Activated CD4-positive, alpha-beta T cell treated with anti-CD3 and anti-CD28 coated beads for 36 hours (primary cell): Measurements from ENCODE around the gene EML3. TPM values are rescaled to one million over a fixed set of nuclear protein-coding genes. Genes with fewer than 3 reads are reported as not detected.
A peak's percentile ranks its signal among the peaks of the same experiment; 100 is the strongest.
"Not testable (repeated sequence)": the region's sequence is repeated elsewhere in the genome, so short reads cannot be mapped to it uniquely, and the experiment has no call there.

Experiments
- ATAC-seq: fragments of 200-7000 bp; cut with Tn5 transposase; one replicate; pipeline ENCODE4 v1.10.0; 2021; ENCODE audit warnings: mild to moderate bottlenecking, moderate library complexity
- CTCF ChIA-PET: fragments of 350-600 bp; sonication (Branson Sonifier 250); formaldehyde crosslinking; loops from one replicate; lab custom pipeline; 2021; ENCODE audit warnings: antibody characterized with exemption; lab: Charles Lee
- POLR2A ChIA-PET: fragments of 350-600 bp; sonication (Branson Sonifier 250); formaldehyde crosslinking; loops from one replicate; lab custom pipeline; 2021; ENCODE audit warnings: antibody characterized with exemption, inconsistent platforms; lab: Charles Lee
- DNase-seq: peaks from one replicate; pipeline ENCODE4 v3.0.0-alpha.2; 2020
- H3K27ac Mint-ChIP-seq: one replicate; pipeline ENCODE4 v1.8.0; 2021; ENCODE audit warnings: mixed read lengths
- H3K27me3 Mint-ChIP-seq: one replicate; pipeline ENCODE4 v1.8.0; 2021; ENCODE audit warnings: mixed read lengths
- H3K36me3 Mint-ChIP-seq: one replicate; pipeline ENCODE4 v1.8.0; 2021; ENCODE audit warnings: low read depth, mixed read lengths
- H3K4me1 Mint-ChIP-seq: one replicate; pipeline ENCODE4 v1.8.0; 2021; ENCODE audit warnings: mixed read lengths
- H3K4me3 Mint-ChIP-seq: one replicate; pipeline ENCODE4 v1.8.0; 2021; ENCODE audit warnings: mild to moderate bottlenecking, moderate library complexity, mixed read lengths
- H3K9me3 Mint-ChIP-seq: one replicate; pipeline ENCODE4 v1.8.0; 2021; ENCODE audit warnings: low read depth, mixed read lengths
- intact Hi-C, 2 experiments: fragments of 100-400 bp; cut with DNase I in 1 of 2; cut with micrococcal nuclease in 1 of 2; formaldehyde crosslinking; loops; one replicate each; pipeline versions ENCODE4 v1.14.2 to v1.15.1; 2022 to 2024; cut with DNase I, micrococcal nuclease
- total RNA-seq, 2 experiments: library from RNA; stranded (reverse); gene quantifications; one replicate each; pipeline ENCODE4 v1.2.3, GENCODE V29; 2021

Gene EML3
- total RNA-seq, 2 experiments from 2014 or later, result 101 to 112 TPM

- ChIA-PET POLR2A (interaction anchor here (0.6 to 3.2 kb wide), 14 partner anchors 10 to 235 kb away, joined by 3 to 16 read pairs (median 4); partner anchors contain the start of genes BSCL2, C11orf98, CSKMT and GANAB), CTCF (interaction anchor here (0.9 to 2.9 kb wide), 8 partner anchors 9 to 165 kb away, joined by 3 to 14 read pairs (median 6); partner anchors contain the start of genes C11orf98, CSKMT, EML3 and MTA2)
- Mint-ChIP-seq H3K36me3 (peaks cover 34% of the 10 kb centered on the region), H3K4me1 (peaks cover 29% of the 10 kb centered on the region), H3K9me3 (no peaks in the 10 kb centered on the region), H3K27me3 (no peaks in the 10 kb centered on the region), H3K4me3 (peak overlapping the region; percentile 92), H3K27ac (peak overlapping the region; percentile 93)
- intact Hi-C loops, result no loop called here
- no peak for ATAC-seq
- DNase-seq, result no peak
Measured at GRCh38 chr11:62621027-62621566, 8.5 kb upstream of the EML3 start.

- POLR2A ChIA-PET, ATAC-seq, H3K27ac Mint-ChIP-seq, H3K9me3 Mint-ChIP-seq, H3K27me3 Mint-ChIP-seq, DNase-seq, intact Hi-C loops, H3K4me3 Mint-ChIP-seq: not testable (repeated sequence)
- H3K4me1 Mint-ChIP-seq, result peaks cover 41% of the 10 kb centered on the region
- CTCF ChIA-PET, result interaction anchor here (0.6 to 1.8 kb wide), 2 partner anchors 10 to 170 kb away, joined by 3 to 6 read pairs; no protein-coding TSS in a partner anchor
- peaks cover 36% of the 10 kb centered on the region for H3K36me3 Mint-ChIP-seq
Measured at GRCh38 chr11:62616957-62617356, 4.4 kb upstream of the EML3 start.

GRCh38 chr11:62615521-62615920, 2.9 kb upstream of the EML3 start:
- no peaks in the 10 kb centered on the region for H3K9me3 Mint-ChIP-seq
- ChIA-PET POLR2A (no interaction called here), CTCF (no interaction called here)
- no peak overlapping the region for H3K4me3 Mint-ChIP-seq
- H3K27me3 Mint-ChIP-seq, result no peaks in the 10 kb centered on the region
- peaks cover 29% of the 10 kb centered on the region for H3K36me3 Mint-ChIP-seq
- intact Hi-C loops, result no loop called here
- H3K27ac Mint-ChIP-seq, result no peak overlapping the region
- no peak for ATAC-seq
- DNase-seq, result no peak
- H3K4me1 Mint-ChIP-seq, result peaks cover 37% of the 10 kb centered on the region

DNA sequence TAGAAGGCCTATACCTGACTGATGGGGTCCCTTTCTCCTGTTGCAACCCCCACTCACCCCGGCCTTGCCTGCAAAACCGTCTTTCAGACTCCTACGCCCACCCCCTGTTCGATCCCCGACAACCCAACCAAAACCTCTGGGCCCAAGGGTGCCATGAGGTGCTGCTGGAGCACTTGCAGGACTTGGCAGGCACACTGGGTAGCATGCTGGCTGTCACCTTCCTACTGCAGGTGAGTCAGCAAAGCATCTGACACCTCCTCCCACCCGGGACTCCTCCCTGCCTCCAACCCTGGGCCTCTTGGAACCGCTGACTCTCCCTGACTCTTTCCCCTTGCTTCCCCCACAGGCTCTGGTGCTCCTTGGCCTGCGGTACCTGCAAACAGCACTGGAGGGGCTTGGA, 1.7 kb upstream of the EML3 start:
- POLR2A ChIA-PET, result no interaction called here

GRCh38 chr11:62613291-62613778, 760 bp upstream of the EML3 start:
- DNase-seq (no peak), ATAC-seq (no peak)
- Mint-ChIP-seq H3K27ac (peak overlapping the region; percentile 87), H3K4me3 (peak overlapping the region; percentile 35), H3K36me3 (peaks cover 37% of the 10 kb centered on the region), H3K4me1 (peaks cover 35% of the 10 kb centered on the region), H3K27me3 (no peaks in the 10 kb centered on the region), H3K9me3 (no peaks in the 10 kb centered on the region)
- CTCF ChIA-PET, result interaction anchor here (0.7 to 2.4 kb wide), 5 partner anchors 8 to 43 kb away, joined by 4 to 14 read pairs (median 10); partner anchors contain the start of genes B3GAT3 and MTA2
- intact Hi-C loops, result loop anchor here (2.0 to 5.0 kb wide), 5 partner anchors 33 to 244 kb away; partner anchors contain the start of genes BSCL2 (in 1 of the 2), C11orf98 (in 1 of the 2), CSKMT (in 1 of the 2) and GANAB (in 1 of the 2)
- POLR2A ChIA-PET, result interaction anchor here (0.6 to 2.7 kb wide), 3 partner anchors 12 to 198 kb away, joined by 3 to 21 read pairs (median 5); partner anchors contain the start of genes MTA2 and TUT1

More for the DNA sequence above, 1.7 kb upstream of the EML3 start:
- DNase-seq, result peak; percentile 80
- CTCF ChIA-PET, result interaction anchor here (0.5 to 1.8 kb wide), 2 partner anchors 13 to 118 kb away, joined by 3 to 10 read pairs; partner anchors contain the start of gene MTA2
- intact Hi-C loops, result loop anchor here (5.0 kb wide), 2 partner anchors 57 to 243 kb away; no protein-coding TSS in a partner anchor
- Mint-ChIP-seq H3K36me3 (peaks cover 33% of the 10 kb centered on the region), H3K4me1 (peaks cover 34% of the 10 kb centered on the region), H3K9me3 (no peaks in the 10 kb centered on the region), H3K27me3 (no peaks in the 10 kb centered on the region), H3K27ac (peak overlapping the region; percentile 87), H3K4me3 (peak overlapping the region; percentile 35)
- peak; percentile 55 for ATAC-seq

- H3K27me3 Mint-ChIP-seq, result no peaks in the 10 kb centered on the region
- H3K36me3 Mint-ChIP-seq, result peaks cover 44% of the 10 kb centered on the region
- H3K9me3 Mint-ChIP-seq, result no peaks in the 10 kb centered on the region
- peak; percentile 72 for DNase-seq
- peak; percentile 25 for ATAC-seq
- POLR2A ChIA-PET, result interaction anchor here (0.6 to 2.9 kb wide), 8 partner anchors 10 to 267 kb away, joined by 3 to 21 read pairs (median 5); partner anchors contain the start of genes B3GAT3, C11orf98, CSKMT and MTA2
- CTCF ChIA-PET, result interaction anchor here (0.7 to 2.9 kb wide), 17 partner anchors 10 to 106 kb away, joined by 3 to 19 read pairs (median 4); partner anchors contain the start of genes B3GAT3, C11orf98, EEF1G and MTA2
- H3K27ac Mint-ChIP-seq, result peak overlapping the region; percentile 90
- H3K4me1 Mint-ChIP-seq, result peaks cover 38% of the 10 kb centered on the region
- H3K4me3 Mint-ChIP-seq, result peak overlapping the region; percentile 91
- intact Hi-C loops, result loop anchor here (1.0 to 5.0 kb wide), 13 partner anchors 10 to 245 kb away; partner anchors contain the start of genes C11orf98 (in 2 of the 2), CSKMT (in 2 of the 2), GANAB (in 2 of the 2) and BSCL2 (in 1 of the 2)
Measured at GRCh38 chr11:62611705-62612365, 740 bp downstream of the EML3 start.

DNA sequence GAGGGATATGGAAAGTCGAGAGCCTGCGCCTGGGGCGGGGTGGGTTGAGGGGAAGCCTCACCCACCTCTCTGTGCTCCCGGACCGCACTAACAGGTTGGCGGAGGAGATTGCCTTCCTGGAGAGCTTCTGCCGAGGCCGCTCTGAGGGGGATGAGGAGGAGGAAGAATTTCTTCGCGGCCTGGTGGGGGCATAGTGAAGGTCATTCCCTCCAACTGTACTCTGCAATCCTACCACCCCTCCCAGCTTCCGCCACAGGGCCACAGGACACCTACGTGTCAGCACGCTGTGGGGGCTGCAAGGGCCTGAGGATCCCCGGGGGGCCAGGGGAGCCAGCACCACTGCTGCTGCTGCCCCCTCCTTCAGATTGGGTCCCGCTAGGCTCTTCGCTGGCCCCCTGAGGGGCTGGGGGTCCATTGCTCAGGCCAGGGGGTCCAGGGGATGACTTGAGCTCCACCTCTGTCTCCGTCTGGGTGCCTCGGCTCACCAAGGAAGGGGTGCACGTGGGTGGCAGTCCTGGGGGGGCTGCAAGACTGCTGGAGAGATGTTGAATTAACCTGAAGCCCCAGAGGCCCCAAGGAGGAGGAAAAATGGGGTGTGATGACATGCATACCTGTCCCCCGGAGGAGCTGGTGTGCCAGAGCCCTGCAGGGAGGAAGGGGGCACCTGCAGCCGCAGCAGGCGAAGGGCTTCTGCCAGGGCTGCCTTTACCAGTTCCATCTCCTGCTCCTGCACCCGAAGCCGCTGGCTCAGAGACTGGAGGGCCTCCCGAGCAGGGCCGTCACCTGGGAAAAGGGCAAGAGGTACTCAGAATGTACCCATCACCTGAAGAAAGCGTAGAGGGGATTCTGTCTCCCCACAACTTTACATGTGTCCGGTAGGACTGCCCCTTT, 1.5 kb downstream of the EML3 start:
- Mint-ChIP-seq H3K27ac (peak overlapping the region; percentile 90), H3K4me1 (peaks cover 40% of the 10 kb centered on the region), H3K36me3 (peaks cover 43% of the 10 kb centered on the region), H3K27me3 (no peaks in the 10 kb centered on the region), H3K9me3 (no peaks in the 10 kb centered on the region), H3K4me3 (peak overlapping the region; percentile 91)
- DNase-seq (peak; percentile 16), ATAC-seq (no peak)
- intact Hi-C loops, result loop anchor here (5.0 kb wide), 2 partner anchors 54 to 246 kb away; no protein-coding TSS in a partner anchor
- POLR2A ChIA-PET, result interaction anchor here (0.6 to 2.9 kb wide), 8 partner anchors 9 to 267 kb away, joined by 3 to 21 read pairs (median 5); partner anchors contain the start of genes B3GAT3, C11orf98, CSKMT and MTA2
- CTCF ChIA-PET, result interaction anchor here (0.7 to 2.9 kb wide), 16 partner anchors 10 to 105 kb away, joined by 3 to 19 read pairs (median 4); partner anchors contain the start of genes B3GAT3, C11orf98, EEF1G and MTA2

DNA sequence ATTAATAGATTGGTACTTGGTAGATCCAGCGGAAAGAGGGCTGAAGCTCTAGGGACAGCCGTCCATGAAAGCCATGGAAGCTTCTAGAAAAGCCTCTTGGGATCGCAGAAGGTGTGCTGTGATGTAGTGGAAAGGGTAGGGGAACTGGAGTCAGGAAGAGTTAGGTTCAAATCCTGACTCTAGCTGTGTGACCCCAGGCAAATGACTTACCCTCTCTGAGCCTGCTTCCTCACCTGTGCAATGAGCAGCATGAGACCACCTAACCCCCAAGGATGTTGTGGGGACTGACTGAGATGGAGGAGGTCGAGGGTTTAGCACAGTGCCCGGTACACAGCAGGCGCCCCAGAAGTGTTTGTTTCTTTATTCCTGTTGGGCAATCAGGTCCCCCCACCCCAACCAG, 2.2 kb downstream of the EML3 start:
- H3K4me3 Mint-ChIP-seq, result peak overlapping the region; percentile 91
- H3K27ac Mint-ChIP-seq, result peak overlapping the region; percentile 81
- ChIA-PET CTCF (interaction anchor here (0.6 to 2.9 kb wide), 4 partner anchors 17 to 67 kb away, joined by 3 to 19 read pairs (median 6); partner anchors contain the start of gene TUT1), POLR2A (interaction anchor here (0.9 to 2.9 kb wide), 2 partner anchors 9 to 19 kb away, joined by 5 to 11 read pairs; partner anchors contain the start of genes MTA2 and TUT1)
- no peaks in the 10 kb centered on the region for H3K9me3 Mint-ChIP-seq
- ATAC-seq (no peak), DNase-seq (no peak)
- H3K4me1 Mint-ChIP-seq, result peaks cover 40% of the 10 kb centered on the region
- intact Hi-C loops, result loop anchor here (5.0 kb wide), 2 partner anchors 53 to 247 kb away; no protein-coding TSS in a partner anchor
- H3K27me3 Mint-ChIP-seq, result no peaks in the 10 kb centered on the region
- H3K36me3 Mint-ChIP-seq, result peaks cover 42% of the 10 kb centered on the region

DNA sequence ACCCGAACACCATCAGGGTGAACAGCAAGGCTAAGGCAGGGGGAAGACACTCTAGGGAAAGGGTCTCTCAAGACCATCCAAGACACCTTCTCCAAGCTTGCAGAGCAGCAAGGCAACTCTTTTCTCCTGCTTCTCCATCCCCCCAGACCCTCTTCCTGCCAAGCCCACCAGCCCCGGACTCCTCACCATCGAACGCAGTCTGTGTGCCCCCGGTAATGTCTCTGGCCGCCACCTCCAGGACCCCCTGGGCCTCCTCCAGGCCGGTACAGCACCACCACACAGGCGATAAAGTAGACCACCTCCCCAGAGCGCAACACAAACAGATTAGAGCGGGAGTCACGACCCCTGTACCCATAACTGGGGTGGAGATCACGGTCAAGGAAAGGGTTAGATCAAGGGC, 3.8 kb downstream of the EML3 start:
- POLR2A ChIA-PET, result no interaction called here
- Mint-ChIP-seq H3K4me3 (no peak overlapping the region), H3K27me3 (no peaks in the 10 kb centered on the region), H3K9me3 (no peaks in the 10 kb centered on the region), H3K36me3 (peaks cover 51% of the 10 kb centered on the region), H3K4me1 (peaks cover 30% of the 10 kb centered on the region), H3K27ac (no peak overlapping the region)
- no peak for DNase-seq
- intact Hi-C loops, result loop anchor here in 1 of 2 experiments (10.0 kb wide), 1 partner anchor 1636 kb away; the partner anchor contains the start of genes FKBP2 and PPP1R14B
- ATAC-seq, result no peak
- CTCF ChIA-PET, result interaction anchor here (0.6 to 1.8 kb wide), 4 partner anchors 17 to 110 kb away, joined by 3 to 9 read pairs (median 4); partner anchors contain the start of gene TUT1
